GM03348 (cell line): ENCODE data around the gene ZCCHC24.
"Not testable (repeated sequence)": the region's sequence is repeated elsewhere in the genome, so short reads cannot be mapped to it uniquely, and the experiment has no call there.

ENCODE experiments used
- DNase-seq: peaks from one replicate; pipeline ENCODE4 v3.0.0; 2012; ENCODE audit warnings: low spot score

The ZCCHC24 gene

GRCh38 chr10:79346388-79347225 lies 98.8 kb downstream of the ZCCHC24 start:
- DNase-seq: no peak

GRCh38 chr10:79346012-79346340 lies 99.4 kb downstream of the ZCCHC24 start:
- no peak for DNase-seq

- DNase-seq: no peak
Observed at GRCh38 chr10:79345241-79346011, 100.0 kb downstream of the ZCCHC24 start.

- DNase-seq: no peak
Observed at GRCh38 chr10:79344502-79345195, 100.8 kb downstream of the ZCCHC24 start.

GRCh38 chr10:79342811-79343561 lies 102.4 kb downstream of the ZCCHC24 start:
- no peak for DNase-seq

- no peak for DNase-seq
Observed at GRCh38 chr10:79342295-79342761, 103.1 kb downstream of the ZCCHC24 start.

GRCh38 chr10:79340646-79341244 lies 104.7 kb downstream of the ZCCHC24 start:
- DNase-seq: no peak

- DNase-seq: no peak
Observed at GRCh38 chr10:79339266-79339665, 106.2 kb downstream of the ZCCHC24 start.

GRCh38 chr10:79337783-79338469 lies 107.5 kb downstream of the ZCCHC24 start:
- not testable (repeated sequence) for DNase-seq

GRCh38 chr10:79336739-79337138 lies 108.7 kb downstream of the ZCCHC24 start:
- DNase-seq: no peak

- DNase-seq: no peak
Observed at GRCh38 chr10:79336276-79336675, 109.1 kb downstream of the ZCCHC24 start.

GRCh38 chr10:79335470-79336235 lies 109.8 kb downstream of the ZCCHC24 start:
- DNase-seq: no peak

GRCh38 chr10:79335094-79335469 lies 110.3 kb downstream of the ZCCHC24 start:
- no peak for DNase-seq

- DNase-seq: no peak
Observed at GRCh38 chr10:79334573-79334972, 110.9 kb downstream of the ZCCHC24 start.

GRCh38 chr10:79333513-79333912 lies 111.9 kb downstream of the ZCCHC24 start:
- DNase-seq: no peak

GRCh38 chr10:79332610-79333315 lies 112.7 kb downstream of the ZCCHC24 start:
- DNase-seq: not testable (repeated sequence)
